Gastrocnemius medialis (tissue), 4 donors: Measurements from ENCODE around the gene ACTR3.

Experiments used
- CTCF ChIP-seq, 5 experiments: fragments of 450-650 bp in 3 of 5; fragments of 200-600 bp in 2 of 5; sonication (generic) in 2 of 5; IDR thresholded peaks in 4 of 5; conservative IDR thresholded peaks in 1 of 5; 1 replicate in 4 of 5; 2 replicates in 1 of 5; pipeline ENCODE4 v1.5.1; 2016 to 2019; ENCODE audit warnings: antibody characterized with exemption in 5 of 5, mild to moderate bottlenecking in 3 of 5, moderate library complexity in 3 of 5
- POLR2A ChIP-seq, 2 donors: fragments of 450-650 bp; IDR thresholded peaks; one replicate each; pipeline ENCODE4 v1.6.1; 2017; ENCODE audit warnings: antibody characterized with exemption in 2 of 2, mild to moderate bottlenecking in 2 of 2, moderate library complexity in 2 of 2

GRCh38 chr2:113981404-113982134 is 91.7 kb downstream of the ACTR3 start:
- TF ChIP-seq POLR2A (IDR thresholded peaks at IDR 0.05): no peak
- TF ChIP-seq CTCF (IDR thresholded peaks at IDR 0.05 in 4 of 5, conservative IDR thresholded peaks at IDR 0.05 in 1 of 5): no peak
